IMR-90 (cell line): ENCODE results near the gene CYB5A. TPM values are rescaled to one million over a fixed set of nuclear protein-coding genes. Genes with fewer than 3 reads are reported as not detected.

ENCODE experiments used
- ATAC-seq: fragments of 200-7000 bp; cut with Tn5 transposase; 2 replicates; pipeline ENCODE4 v1.9.1; 2020; ENCODE audit warnings: low read depth, mild to moderate bottlenecking, moderate library complexity
- BruUV-seq: library from RNA; stranded (reverse); fragments of 400-500 nt; replicated peaks from 2 replicates; lab custom pipeline; 2021; lab: Mats Ljungman, UMichigan
- CTCF ChIA-PET: fragments of 300-600 bp; formaldehyde crosslinking; extraction: SDS; loops from one replicate; lab custom pipeline; 2021; ENCODE audit warnings: antibody characterized with exemption; lab: Yijun Ruan, JAX
- POLR2A ChIA-PET: fragments of 300-600 bp; sonication (Branson Sonifier 250); formaldehyde crosslinking; loops from one replicate; lab custom pipeline; 2022; ENCODE audit warnings: antibody characterized with exemption; ENCODE audit not compliant: unreplicated experiment; lab: Charles Lee
- DNase-seq: peaks from one replicate; pipeline ENCODE4 v3.0.0; 2013
- H2AFZ ChIP-seq: replicated peaks from 2 replicates; pipeline ENCODE3; 2013; ENCODE audit warnings: low read length, mild to moderate bottlenecking; ENCODE audit not compliant: poor library complexity
- H2AK5ac ChIP-seq: 2 replicates; pipeline ENCODE4 v1.6.1; 2013; ENCODE audit warnings: low read depth, low read length, inconsistent platforms
- H2AK9ac ChIP-seq: replicated peaks from 2 replicates; pipeline ENCODE3; 2013; ENCODE audit warnings: mild to moderate bottlenecking, low read depth, low read length, moderate library complexity; ENCODE audit not compliant: poor library complexity
- H2BK120ac ChIP-seq: 2 replicates; pipeline ENCODE4 v1.6.1; 2013; ENCODE audit warnings: low read depth, low read length, inconsistent platforms
- H2BK15ac ChIP-seq: 3 replicates; pipeline ENCODE4 v1.6.1; 2013; ENCODE audit warnings: low read depth, low read length, inconsistent platforms
- H2BK20ac ChIP-seq: 2 replicates; pipeline ENCODE4 v1.6.1; 2013; ENCODE audit warnings: low read depth, mild to moderate bottlenecking, inconsistent platforms, low read length, moderate library complexity
- H2BK5ac ChIP-seq: 2 replicates; pipeline ENCODE4 v1.6.1; 2013; ENCODE audit warnings: mild to moderate bottlenecking, low read depth, low read length, inconsistent platforms; ENCODE audit not compliant: poor library complexity, severe bottlenecking
- H3K14ac ChIP-seq: replicated peaks from 2 replicates; pipeline ENCODE4 v1.6.1; 2013; ENCODE audit warnings: low read depth, low read length, inconsistent platforms
- H3K18ac ChIP-seq: 2 replicates; pipeline ENCODE4 v1.6.1; 2013; ENCODE audit warnings: low read depth, low read length, control low read depth
- H3K23ac ChIP-seq: 2 replicates; pipeline ENCODE4 v1.6.1; 2013; ENCODE audit warnings: low read depth, low read length, inconsistent platforms
- H3K27ac ChIP-seq: 2 replicates; pipeline ENCODE4 v1.5.1; 2013; ENCODE audit warnings: mild to moderate bottlenecking, control low read depth, low read length; ENCODE audit not compliant: insufficient read depth
- H3K27me3 ChIP-seq: 2 replicates; pipeline ENCODE4 v1.6.1; 2013; ENCODE audit warnings: low read length; ENCODE audit not compliant: control insufficient read depth, insufficient read depth
- H3K36me3 ChIP-seq: 2 replicates; pipeline ENCODE4 v1.6.1; 2013; ENCODE audit warnings: low read length, mixed read lengths; ENCODE audit not compliant: control insufficient read depth, insufficient read depth
- H3K4ac ChIP-seq: 2 replicates; pipeline ENCODE4 v1.6.1; 2013; ENCODE audit warnings: low read depth, low read length, inconsistent platforms
- H3K4me1 ChIP-seq: 2 replicates; pipeline ENCODE4 v1.6.1; 2013; ENCODE audit warnings: low read length, mixed read lengths; ENCODE audit not compliant: control insufficient read depth, insufficient read depth
- H3K4me2 ChIP-seq: 2 replicates; pipeline ENCODE4 v1.6.1; 2013; ENCODE audit warnings: low read depth, mild to moderate bottlenecking, control low read depth, low read length, moderate library complexity
- H3K4me3 ChIP-seq: 2 replicates; pipeline ENCODE4 v1.5.1; 2013; ENCODE audit warnings: low read depth, mild to moderate bottlenecking, control low read depth, low read length, moderate library complexity; ENCODE audit not compliant: insufficient read depth
- H3K56ac ChIP-seq: 2 replicates; pipeline ENCODE4 v1.6.1; 2013; ENCODE audit warnings: low read length, inconsistent platforms; ENCODE audit not compliant: insufficient read depth; ENCODE audit errors: extremely low read depth
- H3K79me1 ChIP-seq, 2 experiments: 2 replicates each; pipeline ENCODE4 v1.6.1; 2013; ENCODE audit warnings: low read length in 2 of 2, inconsistent platforms in 1 of 2, low read depth in 1 of 2
- H3K9ac ChIP-seq: 2 replicates; pipeline ENCODE4 v1.6.1; 2013; ENCODE audit warnings: low read depth, low read length, control low read depth
- H3K9me1 ChIP-seq: 2 replicates; pipeline ENCODE4 v1.6.1; 2013; ENCODE audit warnings: low read length, inconsistent platforms; ENCODE audit not compliant: insufficient read depth
- H3K9me3 ChIP-seq: 2 replicates; pipeline ENCODE4 v1.6.1; 2013; ENCODE audit warnings: low read length; ENCODE audit not compliant: control insufficient read depth, insufficient read depth
- H4K20me1 ChIP-seq: 2 replicates; pipeline ENCODE4 v1.6.1; 2013; ENCODE audit warnings: low read length, inconsistent platforms; ENCODE audit not compliant: insufficient read depth
- H4K5ac ChIP-seq: 2 replicates; pipeline ENCODE4 v1.6.1; 2013; ENCODE audit warnings: mild to moderate bottlenecking, low read depth, low read length, control low read depth
- H4K8ac ChIP-seq, 2 experiments: 2 replicates each; pipeline ENCODE4 v1.6.1; 2013; ENCODE audit warnings: low read depth in 2 of 2, low read length in 2 of 2, control low read depth in 1 of 2, inconsistent platforms in 1 of 2
- H4K91ac ChIP-seq: 2 replicates; pipeline ENCODE4 v1.6.1; 2013; ENCODE audit warnings: low read depth, low read length, inconsistent platforms; ENCODE audit not compliant: insufficient read depth
- BHLHE40 ChIP-seq: fragments of 150-350 bp; IDR thresholded peaks from 2 replicates; pipeline ENCODE4 v1.6.1; 2016; ENCODE audit warnings: mild to moderate bottlenecking, low read depth, low read length
- CEBPB ChIP-seq: IDR thresholded peaks from 2 replicates; pipeline ENCODE4 v1.6.1; 2012; ENCODE audit warnings: low read depth, low read length, improper control_type of control experiment
- CHD1 ChIP-seq: IDR thresholded peaks from 2 replicates; pipeline ENCODE4 v1.6.1; 2012; ENCODE audit warnings: low read depth, low read length, improper control_type of control experiment
- CTCF ChIP-seq: conservative IDR thresholded peaks from 2 replicates; pipeline ENCODE4 v1.5.1; 2012; ENCODE audit warnings: mild to moderate bottlenecking, low read depth, low read length, improper control_type of control experiment
- ELK1 ChIP-seq: fragments of 150-350 bp; IDR thresholded peaks from 2 replicates; pipeline ENCODE4 v1.6.1; 2016; ENCODE audit warnings: low read depth, mild to moderate bottlenecking, low read length, moderate library complexity, borderline replicate concordance
- FOS ChIP-seq: fragments of 150-350 bp; IDR thresholded peaks from 2 replicates; pipeline ENCODE4 v1.6.1; 2016; ENCODE audit warnings: low read depth, low read length
- MAFK ChIP-seq: IDR thresholded peaks from 2 replicates; pipeline ENCODE4 v1.6.1; 2012; ENCODE audit warnings: low read depth, low read length, improper control_type of control experiment
- MAZ ChIP-seq: IDR thresholded peaks from 2 replicates; pipeline ENCODE4 v1.6.1; 2012; ENCODE audit warnings: low read depth, mild to moderate bottlenecking, low read length, improper control_type of control experiment, moderate library complexity, borderline replicate concordance
- MXI1 ChIP-seq: IDR thresholded peaks from 2 replicates; pipeline ENCODE4 v1.6.1; 2012; ENCODE audit warnings: low read depth, mild to moderate bottlenecking, low read length, moderate library complexity, borderline replicate concordance
- NFE2L2 ChIP-seq: fragments of 150-350 bp; IDR thresholded peaks from 2 replicates; pipeline ENCODE4 v1.6.1; 2016; ENCODE audit warnings: low read depth, mild to moderate bottlenecking, low read length
- POLR2A ChIP-seq: IDR thresholded peaks from 2 replicates; pipeline ENCODE4 v1.6.1; 2012; ENCODE audit warnings: mild to moderate bottlenecking, low read depth, low read length
- RAD21 ChIP-seq: IDR thresholded peaks from 2 replicates; pipeline ENCODE4 v1.6.1; 2012; ENCODE audit warnings: low read length, improper control_type of control experiment
- RCOR1 ChIP-seq: IDR thresholded peaks from 2 replicates; pipeline ENCODE4 v1.6.1; 2012; ENCODE audit warnings: mild to moderate bottlenecking, low read length, improper control_type of control experiment; ENCODE audit not compliant: insufficient replicate concordance
- RFX5 ChIP-seq: IDR thresholded peaks from 2 replicates; pipeline ENCODE4 v1.8.0; 2012; ENCODE audit warnings: low read depth, mild to moderate bottlenecking, low read length, moderate library complexity
- SMC3 ChIP-seq: fragments of 150-350 bp; IDR thresholded peaks from 2 replicates; pipeline ENCODE4 v1.6.1; 2016; ENCODE audit warnings: low read depth, mild to moderate bottlenecking, antibody characterized with exemption, low read length, moderate library complexity
- USF2 ChIP-seq: fragments of 150-350 bp; IDR thresholded peaks from 2 replicates; pipeline ENCODE4 v1.6.1; 2017; ENCODE audit warnings: mild to moderate bottlenecking, antibody characterized with exemption, low read length, low read depth
- WGBS, 2 experiments: methylation state at CpG; one replicate each; pipeline versions ENCODE4 v1.1.5 to v1.1.7; 2013; ENCODE audit warnings: missing lambda C conversion rate in 2 of 2; ENCODE audit not compliant: insufficient read length in 1 of 2; ENCODE audit errors: extremely low coverage in 2 of 2; 5-methylcytosine and 5-hydroxymethylcytosine counted together
- dilution Hi-C: fragments of 300-500 bp; cut with HindIII; formaldehyde crosslinking; loops from one replicate; pipeline ENCODE4 v1.14.3; 2018; ENCODE audit warnings: low sequenced_read_pairs; ENCODE audit not compliant: unreplicated experiment
- in situ Hi-C: fragments of 300-500 bp; cut with MboI; formaldehyde crosslinking; loops from 3 replicates; pipeline ENCODE4 v1.14.3; 2019; ENCODE audit warnings: low sequenced_read_pairs, inconsistent platforms, mixed read lengths
- intact Hi-C: fragments of 100-400 bp; cut with micrococcal nuclease; formaldehyde crosslinking; loops from 2 replicates; pipeline ENCODE4 v1.10.0; 2022
- polyA plus RNA-seq, 3 experiments: library from polyadenylated mRNA; depleted of rRNA; stranded (reverse); fragments of >200 nt; gene quantifications; 2 replicates each; pipeline ENCODE4 v1.2.3, GENCODE V29; 2012; ENCODE audit warnings: low replicate concordance in 1 of 3
- total RNA-seq: library from RNA; depleted of rRNA; stranded (reverse); fragments of >200 nt; gene quantifications from 2 replicates; pipeline ENCODE4 v1.2.3, GENCODE V29; 2012

CYB5A gene
- total and polyA plus RNA-seq, 2 of the 4 experiments (the other 2 are of a cell fraction): 13.4 to 47.9 TPM

- Histone ChIP-seq H2AK5ac (no peak overlapping the region), H3K79me1 (peaks cover 6 to 18% of the 10 kb centered on the region in 2 experiments; a peak in 2 of 4 replicates), H3K9me1 (peaks cover 6% of the 10 kb centered on the region; the same call in 1 of the 2 replicates), H3K18ac (no peak overlapping the region), H3K9ac (no peak overlapping the region), H2BK5ac (no peak overlapping the region), H3K14ac (no peak overlapping the region), H3K36me3 (no peaks in the 10 kb centered on the region), H3K23ac (no peak overlapping the region), H4K20me1 (peaks cover 5% of the 10 kb centered on the region; the same call in 1 of the 2 replicates), H3K4me2 (no peak overlapping the region), H2BK15ac (no peak overlapping the region), H3K27ac (no peak overlapping the region), H3K4ac (no peak overlapping the region), H3K4me3 (no peak overlapping the region), H4K5ac (no peak overlapping the region), H4K91ac (no peak overlapping the region), H2AK9ac (no peak overlapping the region), H2AFZ (no peak overlapping the region), H3K4me1 (no peaks in the 10 kb centered on the region), H2BK120ac (no peak overlapping the region), H3K9me3 (no peaks in the 10 kb centered on the region), H3K56ac (no peak overlapping the region), H2BK20ac (no peak overlapping the region), H3K27me3 (no peaks in the 10 kb centered on the region), H4K8ac (no peak overlapping the region)
- POLR2A ChIA-PET: no interaction called here
- in situ Hi-C loops (no loop called here), intact Hi-C loops (no loop called here), dilution Hi-C loops (no loop called here)
- no peak for DNase-seq
- ATAC-seq: no peak
- no TSS peak for BruUV-seq
- CTCF ChIA-PET: interaction anchor here (0.5 kb wide), 1 partner anchor 640 kb away, joined by 3 read pairs; no protein-coding TSS in a partner anchor
- no peak for TF ChIP-seq MAFK
- no peak for TF ChIP-seq SMC3
- no peak for TF ChIP-seq MAZ
- TF ChIP-seq RFX5: no peak
- TF ChIP-seq CTCF: no peak
- TF ChIP-seq NFE2L2: no peak
- no peak for TF ChIP-seq BHLHE40
- TF ChIP-seq USF2: no peak
- TF ChIP-seq ELK1: no peak
- no peak for TF ChIP-seq RCOR1
- TF ChIP-seq CHD1: no peak
- no peak for TF ChIP-seq CEBPB
- no peak for TF ChIP-seq MXI1
- TF ChIP-seq RAD21: no peak
- no peak for TF ChIP-seq POLR2A
- no peak for TF ChIP-seq FOS
- 80% methylated on average over 1 of the region's 4 CpGs; no CpG with 5 or more reads in 1 of the 2 experiments for WGBS, 2 experiments
Observed at GRCh38 chr18:74274700-74275099, 17.1 kb downstream of the CYB5A start.
